H9 (cell line): ENCODE data around the gene PISD. TPM values are rescaled to one million over a fixed set of nuclear protein-coding genes. Genes with fewer than 3 reads are reported as not detected.

Experiments used
- DNase-seq: peaks from one replicate; pipeline ENCODE4 v3.0.0-alpha.2; 2017
- H2AFZ ChIP-seq: one replicate; pipeline ENCODE4 v1.6.1; 2013; ENCODE audit warnings: mild to moderate bottlenecking, low read length, control low read depth, moderate library complexity
- H2AK5ac ChIP-seq: 2 replicates; pipeline ENCODE4 v1.6.1; 2013; ENCODE audit warnings: low read length, control low read depth, mixed read lengths; ENCODE audit not compliant: insufficient read length
- H2BK120ac ChIP-seq: one replicate; pipeline ENCODE4 v1.6.1; 2013; ENCODE audit warnings: low read depth, mild to moderate bottlenecking, low read length, control low read depth, inconsistent platforms; ENCODE audit not compliant: poor library complexity, severe bottlenecking
- H2BK12ac ChIP-seq: 2 replicates; pipeline ENCODE4 v1.6.1; 2013; ENCODE audit warnings: low read length, control low read depth, mixed read lengths, low read depth; ENCODE audit not compliant: insufficient read length
- H2BK15ac ChIP-seq: 2 replicates; pipeline ENCODE4 v1.6.1; 2013; ENCODE audit warnings: low read depth, low read length, control low read depth
- H2BK20ac ChIP-seq: one replicate; pipeline ENCODE4 v1.6.1; 2013; ENCODE audit warnings: low read depth, mild to moderate bottlenecking, low read length, control low read depth, inconsistent platforms; ENCODE audit not compliant: poor library complexity, severe bottlenecking
- H2BK5ac ChIP-seq: 2 replicates; pipeline ENCODE4 v1.6.1; 2013; ENCODE audit warnings: low read length, control low read depth, mixed read lengths; ENCODE audit not compliant: insufficient read length
- H3K14ac ChIP-seq: 2 replicates; pipeline ENCODE4 v1.6.1; 2013; ENCODE audit warnings: low read length, control low read depth; ENCODE audit not compliant: insufficient read depth
- H3K18ac ChIP-seq: 2 replicates; pipeline ENCODE4 v1.6.1; 2013; ENCODE audit warnings: low read depth, mild to moderate bottlenecking, mixed read lengths, low read length, control low read depth; ENCODE audit not compliant: insufficient read length
- H3K23ac ChIP-seq: 2 replicates; pipeline ENCODE4 v1.6.1; 2013; ENCODE audit warnings: low read length, control low read depth, mixed read lengths, low read depth; ENCODE audit not compliant: insufficient read length
- H3K23me2 ChIP-seq: 2 replicates; pipeline ENCODE4 v1.6.1; 2013; ENCODE audit warnings: low read depth, mild to moderate bottlenecking, mixed read lengths, low read length, control low read depth; ENCODE audit not compliant: insufficient read length, poor library complexity, severe bottlenecking
- H3K27ac ChIP-seq: 2 replicates; pipeline ENCODE4 v1.5.1; 2013; ENCODE audit warnings: low read length, control low read depth, mixed read lengths, low read depth; ENCODE audit not compliant: insufficient read length
- H3K27me3 ChIP-seq: 2 replicates; pipeline ENCODE4 v1.6.1; 2013; ENCODE audit warnings: low read length, control low read depth, inconsistent platforms; ENCODE audit not compliant: insufficient read depth
- H3K4ac ChIP-seq: 2 replicates; pipeline ENCODE4 v1.6.1; 2013; ENCODE audit warnings: low read depth, mild to moderate bottlenecking, control low read depth, inconsistent platforms, low read length, moderate library complexity
- H3K4me1 ChIP-seq: 2 replicates; pipeline ENCODE4 v1.6.1; 2013; ENCODE audit warnings: low read length, control low read depth, inconsistent platforms; ENCODE audit not compliant: insufficient read depth
- H3K4me2 ChIP-seq: 2 replicates; pipeline ENCODE4 v1.6.1; 2013; ENCODE audit warnings: low read length, control low read depth, mixed read lengths; ENCODE audit not compliant: insufficient read length, insufficient read depth
- H3K56ac ChIP-seq: 2 replicates; pipeline ENCODE4 v1.6.1; 2013; ENCODE audit warnings: low read depth, mild to moderate bottlenecking, mixed read lengths, low read length, control low read depth; ENCODE audit not compliant: insufficient read length
- H3K79me1 ChIP-seq: 2 replicates; pipeline ENCODE4 v1.6.1; 2013; ENCODE audit warnings: low read depth, mild to moderate bottlenecking, moderate library complexity, low read length, control low read depth, inconsistent platforms; ENCODE audit not compliant: insufficient read depth, poor library complexity, severe bottlenecking
- H3K79me2 ChIP-seq: 2 replicates; pipeline ENCODE4 v1.6.1; 2013; ENCODE audit warnings: low read length, control low read depth, inconsistent platforms; ENCODE audit not compliant: insufficient read depth
- H3K9ac ChIP-seq: 2 replicates; pipeline ENCODE4 v1.6.1; 2013; ENCODE audit warnings: low read length, control low read depth, mixed read lengths; ENCODE audit not compliant: insufficient read length; ENCODE audit errors: extremely low read depth
- H3K9me3 ChIP-seq: one replicate; pipeline ENCODE4 v1.6.1; 2013; ENCODE audit warnings: low read depth, low read length, inconsistent platforms; ENCODE audit not compliant: control insufficient read depth
- H3T11ph ChIP-seq: one replicate; pipeline ENCODE4 v1.6.1; 2013; ENCODE audit warnings: mild to moderate bottlenecking, low read length, control low read depth, inconsistent platforms
- H4K20me1 ChIP-seq: one replicate; pipeline ENCODE4 v1.6.1; 2013; ENCODE audit not compliant: control insufficient read depth, insufficient read length, insufficient read depth
- H4K5ac ChIP-seq: 2 replicates; pipeline ENCODE4 v1.6.1; 2013; ENCODE audit warnings: low read depth, mild to moderate bottlenecking, mixed read lengths, low read length, control low read depth; ENCODE audit not compliant: insufficient read length
- H4K8ac ChIP-seq: replicated peaks from 2 replicates; pipeline ENCODE4 v1.6.1; 2013; ENCODE audit warnings: low read length, control low read depth, mixed read lengths, low read depth; ENCODE audit not compliant: insufficient read length
- H4K91ac ChIP-seq: 2 replicates; pipeline ENCODE4 v1.6.1; 2013; ENCODE audit warnings: low read depth, mild to moderate bottlenecking, moderate library complexity, mixed read lengths, low read length, control low read depth; ENCODE audit not compliant: insufficient read length
- H3K27ac Mint-ChIP-seq, 3 experiments: 2 replicates in 2 of 3; 3 replicates in 1 of 3; pipeline ENCODE4 v1.8.0; 2020 to 2021; ENCODE audit warnings: mixed read lengths in 3 of 3, mild to moderate bottlenecking in 1 of 3, moderate library complexity in 1 of 3
- H3K27me3 Mint-ChIP-seq: 2 replicates; pipeline ENCODE4 v1.8.0; 2021; ENCODE audit warnings: low read depth, mild to moderate bottlenecking, moderate library complexity, mixed read lengths
- H3K36me3 Mint-ChIP-seq, 3 experiments: 2 replicates in 2 of 3; 3 replicates in 1 of 3; pipeline ENCODE4 v1.8.0; 2020 to 2021; ENCODE audit warnings: low read depth in 3 of 3, mixed read lengths in 3 of 3; ENCODE audit not compliant: insufficient read depth in 1 of 3
- H3K4me1 Mint-ChIP-seq, 2 experiments: 2 replicates each; pipeline ENCODE4 v1.8.0; 2020; ENCODE audit warnings: mixed read lengths in 2 of 2
- H3K4me3 Mint-ChIP-seq, 2 experiments: 2 replicates in 1 of 2; 3 replicates in 1 of 2; pipeline ENCODE4 v1.8.0; 2020 to 2021; ENCODE audit warnings: mild to moderate bottlenecking in 2 of 2, mixed read lengths in 2 of 2, moderate library complexity in 1 of 2
- H3K9me3 Mint-ChIP-seq, 2 experiments: 2 replicates in 1 of 2; 3 replicates in 1 of 2; pipeline ENCODE4 v1.8.0; 2020; ENCODE audit warnings: mild to moderate bottlenecking in 2 of 2, mixed read lengths in 2 of 2, moderate library complexity in 1 of 2
- WGBS: extraction: QIAGEN DNeasy Blood & Tissue Kit; methylation state at CpG from one replicate; pipeline ENCODE4 v1.1.7; 2013; ENCODE audit warnings: missing lambda C conversion rate, low lambda C conversion rate, mixed read lengths; ENCODE audit not compliant: insufficient read length; ENCODE audit errors: extremely low coverage; 5-methylcytosine and 5-hydroxymethylcytosine counted together
- total RNA-seq: library from RNA; stranded (reverse); gene quantifications from 2 replicates; pipeline ENCODE4 v1.2.1, GENCODE V29; 2021
- TF ChIP-seq, protein P1 (sequence below): fragments of 200-600 bp; sonication (generic); conservative IDR thresholded peaks from 3 replicates; pipeline ENCODE4 v1.8.0; 2021; ENCODE audit warnings: antibody characterized with exemption, mild to moderate bottlenecking

PISD gene
- total RNA-seq, 1 experiment from 2014 or later, result 62.0 TPM

DNA sequence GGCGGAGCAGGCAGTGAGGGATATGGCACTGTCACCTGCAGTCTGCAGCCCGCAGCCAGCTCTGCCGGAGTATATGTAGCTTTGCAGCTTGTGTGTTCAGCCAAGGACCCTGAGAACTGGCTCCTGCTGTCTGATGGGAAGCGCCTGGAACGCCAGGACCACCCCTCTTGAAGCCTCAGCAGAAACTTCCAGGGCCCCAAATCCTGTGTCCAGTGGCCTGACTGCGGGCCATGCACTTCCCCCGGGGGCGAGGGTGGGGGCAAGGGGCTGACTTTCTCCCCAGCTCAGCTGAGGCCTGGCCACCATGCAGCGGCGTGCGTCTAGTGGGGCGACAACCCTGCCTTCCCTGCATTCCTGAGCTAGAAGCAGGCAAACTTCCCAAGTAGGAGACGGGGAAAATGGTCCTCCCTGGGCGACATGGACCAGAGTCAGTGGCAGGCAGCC is 32.3 kb downstream of the PISD start:
- no peak overlapping the region for H2AFZ ChIP-seq
- peaks cover 35% of the 10 kb centered on the region in 2 experiments for H3K4me1 Mint-ChIP-seq
- no peak overlapping the region for H2BK20ac ChIP-seq
- no peak overlapping the region for H2BK15ac ChIP-seq
- no peak overlapping the region for H2BK120ac ChIP-seq
- H3T11ph ChIP-seq, result no peak overlapping the region
- no peaks in the 10 kb centered on the region for H3K9me3 ChIP-seq
- H4K8ac ChIP-seq, result no peak overlapping the region
- no peak overlapping the region for H3K27ac Mint-ChIP-seq
- H2BK5ac ChIP-seq, result no peak overlapping the region
- peaks cover 6% of the 10 kb centered on the region for H4K20me1 ChIP-seq
- peaks cover 7% of the 10 kb centered on the region for H3K23me2 ChIP-seq
- TF ChIP-seq, protein P1, sequence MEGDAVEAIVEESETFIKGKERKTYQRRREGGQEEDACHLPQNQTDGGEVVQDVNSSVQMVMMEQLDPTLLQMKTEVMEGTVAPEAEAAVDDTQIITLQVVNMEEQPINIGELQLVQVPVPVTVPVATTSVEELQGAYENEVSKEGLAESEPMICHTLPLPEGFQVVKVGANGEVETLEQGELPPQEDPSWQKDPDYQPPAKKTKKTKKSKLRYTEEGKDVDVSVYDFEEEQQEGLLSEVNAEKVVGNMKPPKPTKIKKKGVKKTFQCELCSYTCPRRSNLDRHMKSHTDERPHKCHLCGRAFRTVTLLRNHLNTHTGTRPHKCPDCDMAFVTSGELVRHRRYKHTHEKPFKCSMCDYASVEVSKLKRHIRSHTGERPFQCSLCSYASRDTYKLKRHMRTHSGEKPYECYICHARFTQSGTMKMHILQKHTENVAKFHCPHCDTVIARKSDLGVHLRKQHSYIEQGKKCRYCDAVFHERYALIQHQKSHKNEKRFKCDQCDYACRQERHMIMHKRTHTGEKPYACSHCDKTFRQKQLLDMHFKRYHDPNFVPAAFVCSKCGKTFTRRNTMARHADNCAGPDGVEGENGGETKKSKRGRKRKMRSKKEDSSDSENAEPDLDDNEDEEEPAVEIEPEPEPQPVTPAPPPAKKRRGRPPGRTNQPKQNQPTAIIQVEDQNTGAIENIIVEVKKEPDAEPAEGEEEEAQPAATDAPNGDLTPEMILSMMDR, result no peak
- peak overlapping the region; percentile 70 to 88; a peak in 4 of 5 replicates for H3K4me3 Mint-ChIP-seq
- H3K27ac ChIP-seq, result no peak overlapping the region
- H3K4me1 ChIP-seq, result no peaks in the 10 kb centered on the region; the same call in 1 of the 2 replicates
- H2BK12ac ChIP-seq, result no peak overlapping the region
- WGBS, result no CpG with 5 or more reads among the region's 14 CpGs
- no peak for DNase-seq
- no peaks in the 10 kb centered on the region; a peak in 1 of 5 replicates for H3K9me3 Mint-ChIP-seq
- H3K23ac ChIP-seq, result no peak overlapping the region
- H3K4me2 ChIP-seq, result peak overlapping the region; percentile 65
- H2AK5ac ChIP-seq, result no peak overlapping the region
- peaks cover 0 to 5% (median 0%) of the 10 kb centered on the region in 3 experiments; a peak in 3 of 7 replicates for H3K36me3 Mint-ChIP-seq
- no peak overlapping the region; the same call in 1 of the 2 replicates for H3K14ac ChIP-seq
- no peak overlapping the region for H4K5ac ChIP-seq
- no peak overlapping the region for H3K4ac ChIP-seq
- H3K18ac ChIP-seq, result no peak overlapping the region
- H3K79me1 ChIP-seq, result peaks cover 2% of the 10 kb centered on the region
- peak overlapping the region; percentile 5 for H3K9ac ChIP-seq
- H4K91ac ChIP-seq, result no peak overlapping the region
- H3K56ac ChIP-seq, result no peak overlapping the region
- H3K27me3 ChIP-seq, result no peaks in the 10 kb centered on the region
- no peaks in the 10 kb centered on the region for H3K27me3 Mint-ChIP-seq
- H3K79me2 ChIP-seq, result peaks cover 9% of the 10 kb centered on the region; the same call in 1 of the 2 replicates
